Panc1 (cell line): Measurements from ENCODE around the gene C16orf86.

ENCODE experiments used
- POLR2AphosphoS5 ChIP-seq: IDR thresholded peaks from 2 replicates; pipeline ENCODE4 v1.6.1; 2012; ENCODE audit warnings: mild to moderate bottlenecking, low read depth, low read length, moderate library complexity
- TF ChIP-seq, protein P1 (sequence below): fragments of 450-650 bp; IDR thresholded peaks from 2 replicates; pipeline ENCODE4 v1.5.1; 2017; ENCODE audit warnings: mild to moderate bottlenecking

DNA sequence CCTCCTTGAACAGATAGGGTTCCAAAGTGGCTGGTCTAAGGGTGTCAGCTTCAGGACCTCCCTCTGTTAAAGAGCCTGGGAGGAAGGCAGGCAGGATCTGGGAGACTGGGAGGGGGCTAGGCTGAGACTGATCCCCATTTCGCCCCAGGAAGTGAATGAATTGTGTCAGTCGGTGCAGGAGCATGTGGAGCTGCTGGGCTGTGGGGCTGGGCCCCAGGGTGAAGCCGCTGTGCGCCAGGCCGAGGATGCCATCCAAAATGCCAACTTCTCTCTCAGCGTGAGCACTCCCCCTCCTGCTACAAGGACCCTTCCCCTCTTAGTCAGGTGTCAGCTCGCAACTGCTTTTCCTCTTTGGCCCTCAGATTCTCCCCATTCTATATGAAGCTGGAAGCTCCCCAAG lies 15.6 kb upstream of the C16orf86 start:
- TF ChIP-seq POLR2AphosphoS5 = no peak
- TF ChIP-seq, protein P1, sequence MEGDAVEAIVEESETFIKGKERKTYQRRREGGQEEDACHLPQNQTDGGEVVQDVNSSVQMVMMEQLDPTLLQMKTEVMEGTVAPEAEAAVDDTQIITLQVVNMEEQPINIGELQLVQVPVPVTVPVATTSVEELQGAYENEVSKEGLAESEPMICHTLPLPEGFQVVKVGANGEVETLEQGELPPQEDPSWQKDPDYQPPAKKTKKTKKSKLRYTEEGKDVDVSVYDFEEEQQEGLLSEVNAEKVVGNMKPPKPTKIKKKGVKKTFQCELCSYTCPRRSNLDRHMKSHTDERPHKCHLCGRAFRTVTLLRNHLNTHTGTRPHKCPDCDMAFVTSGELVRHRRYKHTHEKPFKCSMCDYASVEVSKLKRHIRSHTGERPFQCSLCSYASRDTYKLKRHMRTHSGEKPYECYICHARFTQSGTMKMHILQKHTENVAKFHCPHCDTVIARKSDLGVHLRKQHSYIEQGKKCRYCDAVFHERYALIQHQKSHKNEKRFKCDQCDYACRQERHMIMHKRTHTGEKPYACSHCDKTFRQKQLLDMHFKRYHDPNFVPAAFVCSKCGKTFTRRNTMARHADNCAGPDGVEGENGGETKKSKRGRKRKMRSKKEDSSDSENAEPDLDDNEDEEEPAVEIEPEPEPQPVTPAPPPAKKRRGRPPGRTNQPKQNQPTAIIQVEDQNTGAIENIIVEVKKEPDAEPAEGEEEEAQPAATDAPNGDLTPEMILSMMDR = no peak
